HepG2 (cell line): ENCODE results near the gene PPFIA4. TPM values are rescaled to one million over a fixed set of nuclear protein-coding genes. Genes with fewer than 3 reads are reported as not detected.

Experiments used
- CENPBD1 ChIP-seq: sonication (generic); formaldehyde crosslinking; IDR thresholded peaks from 2 replicates; pipeline ENCODE4 v1.8.0; 2022; ENCODE audit warnings: missing genetic modification reagents, low read depth, mild to moderate bottlenecking, borderline replicate concordance
- SOX6 ChIP-seq, 2 experiments: fragments of 450-650 bp in 1 of 2; sonication (generic) in 1 of 2; formaldehyde crosslinking in 1 of 2; IDR thresholded peaks; 2 replicates each; pipeline versions ENCODE4 v1.4.0 to v1.6.1; 2017 to 2020; ENCODE audit warnings: antibody characterized with exemption in 1 of 2, mild to moderate bottlenecking in 1 of 2, missing genetic modification reagents in 1 of 2
- ZNF280B ChIP-seq: sonication (generic); formaldehyde crosslinking; IDR thresholded peaks from 2 replicates; pipeline ENCODE4 v1.5.0; 2020; ENCODE audit warnings: missing genetic modification reagents, mild to moderate bottlenecking, borderline replicate concordance
- polyA plus RNA-seq, 8 experiments: library from polyadenylated mRNA; depleted of rRNA in 3 of 8; stranded (reverse) in 7 of 8; unstranded in 1 of 8; fragments of >200 nt; fragmentation: Illumina TruSeq in 4 of 8; extraction: Trizol in 4 of 8; gene quantifications; 2 replicates each; pipeline versions ENCODE4 v1.2.1 to v1.2.3, GENCODE V29; 2011 to 2016; ENCODE audit warnings: low read depth in 4 of 8, missing spikeins in 1 of 8, mixed read lengths in 1 of 8; ENCODE audit not compliant: insufficient read depth in 1 of 8
- total RNA-seq, 5 experiments: library from RNA; depleted of rRNA; stranded (reverse); fragments of >200 nt; fragmentation: Illumina TruSeq; extraction: Trizol; gene quantifications; 2 replicates each; pipeline ENCODE4 v1.2.3, GENCODE V29; 2016; ENCODE audit warnings: low read depth in 1 of 5
- TF ChIP-seq, protein P1 (sequence below): sonication (generic); formaldehyde crosslinking; IDR thresholded peaks from 2 replicates; pipeline ENCODE4 v1.4.0; 2020; ENCODE audit warnings: mild to moderate bottlenecking, missing genetic modification reagents

PPFIA4 gene
- total and polyA plus RNA-seq, 2 of the 13 experiments (the other 11 are each of a cell fraction or from before 2014, with no cell fraction given), result 6.4 TPM; not detected in 1

DNA sequence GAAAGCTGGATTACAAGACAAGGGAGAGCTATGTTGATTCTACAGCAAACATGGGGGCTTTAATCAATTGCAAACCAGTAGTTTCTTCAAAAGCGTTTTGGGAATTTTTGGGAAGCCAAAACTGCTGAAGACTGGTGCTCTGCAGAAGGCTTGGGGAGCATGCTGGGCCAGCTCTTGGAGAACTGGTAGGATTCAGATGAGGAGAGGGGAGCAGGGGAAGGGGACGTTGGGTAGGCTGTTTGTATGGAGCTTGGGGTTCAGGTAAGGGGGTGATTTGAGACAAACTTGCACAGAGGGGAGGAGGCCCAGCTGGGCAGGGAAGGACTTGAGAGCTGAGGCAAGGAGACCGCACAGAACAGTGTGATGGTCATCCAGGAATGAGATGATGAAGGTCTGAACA is 62.1 kb downstream of the PPFIA4 start (continued):
- TF ChIP-seq, protein P1, sequence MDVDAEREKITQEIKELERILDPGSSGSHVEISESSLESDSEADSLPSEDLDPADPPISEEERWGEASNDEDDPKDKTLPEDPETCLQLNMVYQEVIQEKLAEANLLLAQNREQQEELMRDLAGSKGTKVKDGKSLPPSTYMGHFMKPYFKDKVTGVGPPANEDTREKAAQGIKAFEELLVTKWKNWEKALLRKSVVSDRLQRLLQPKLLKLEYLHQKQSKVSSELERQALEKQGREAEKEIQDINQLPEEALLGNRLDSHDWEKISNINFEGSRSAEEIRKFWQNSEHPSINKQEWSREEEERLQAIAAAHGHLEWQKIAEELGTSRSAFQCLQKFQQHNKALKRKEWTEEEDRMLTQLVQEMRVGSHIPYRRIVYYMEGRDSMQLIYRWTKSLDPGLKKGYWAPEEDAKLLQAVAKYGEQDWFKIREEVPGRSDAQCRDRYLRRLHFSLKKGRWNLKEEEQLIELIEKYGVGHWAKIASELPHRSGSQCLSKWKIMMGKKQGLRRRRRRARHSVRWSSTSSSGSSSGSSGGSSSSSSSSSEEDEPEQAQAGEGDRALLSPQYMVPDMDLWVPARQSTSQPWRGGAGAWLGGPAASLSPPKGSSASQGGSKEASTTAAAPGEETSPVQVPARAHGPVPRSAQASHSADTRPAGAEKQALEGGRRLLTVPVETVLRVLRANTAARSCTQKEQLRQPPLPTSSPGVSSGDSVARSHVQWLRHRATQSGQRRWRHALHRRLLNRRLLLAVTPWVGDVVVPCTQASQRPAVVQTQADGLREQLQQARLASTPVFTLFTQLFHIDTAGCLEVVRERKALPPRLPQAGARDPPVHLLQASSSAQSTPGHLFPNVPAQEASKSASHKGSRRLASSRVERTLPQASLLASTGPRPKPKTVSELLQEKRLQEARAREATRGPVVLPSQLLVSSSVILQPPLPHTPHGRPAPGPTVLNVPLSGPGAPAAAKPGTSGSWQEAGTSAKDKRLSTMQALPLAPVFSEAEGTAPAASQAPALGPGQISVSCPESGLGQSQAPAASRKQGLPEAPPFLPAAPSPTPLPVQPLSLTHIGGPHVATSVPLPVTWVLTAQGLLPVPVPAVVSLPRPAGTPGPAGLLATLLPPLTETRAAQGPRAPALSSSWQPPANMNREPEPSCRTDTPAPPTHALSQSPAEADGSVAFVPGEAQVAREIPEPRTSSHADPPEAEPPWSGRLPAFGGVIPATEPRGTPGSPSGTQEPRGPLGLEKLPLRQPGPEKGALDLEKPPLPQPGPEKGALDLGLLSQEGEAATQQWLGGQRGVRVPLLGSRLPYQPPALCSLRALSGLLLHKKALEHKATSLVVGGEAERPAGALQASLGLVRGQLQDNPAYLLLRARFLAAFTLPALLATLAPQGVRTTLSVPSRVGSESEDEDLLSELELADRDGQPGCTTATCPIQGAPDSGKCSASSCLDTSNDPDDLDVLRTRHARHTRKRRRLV (CRISPR knock-in tag), result no peak
- TF ChIP-seq ZNF280B (CRISPR knock-in tag) (no peak), CENPBD1 (CRISPR knock-in tag) (no peak), SOX6 (IDR thresholded peaks at IDR 0.05) (no peak), SOX6 (CRISPR knock-in tag; IDR thresholded peaks at IDR 0.05) (no peak)
